HepG2 (cell line): ENCODE data around the gene ARHGEF7. TPM values are rescaled to one million over a fixed set of nuclear protein-coding genes. Genes with fewer than 3 reads are reported as not detected.

Source experiments
- polyA plus RNA-seq, 8 experiments: library from polyadenylated mRNA; depleted of rRNA in 3 of 8; stranded (reverse) in 7 of 8; unstranded in 1 of 8; fragments of >200 nt; fragmentation: Illumina TruSeq in 4 of 8; extraction: Trizol in 4 of 8; gene quantifications; 2 replicates each; pipeline versions ENCODE4 v1.2.1 to v1.2.3, GENCODE V29; 2011 to 2016; ENCODE audit warnings: low read depth in 4 of 8, missing spikeins in 1 of 8, mixed read lengths in 1 of 8; ENCODE audit not compliant: insufficient read depth in 1 of 8
- total RNA-seq, 5 experiments: library from RNA; depleted of rRNA; stranded (reverse); fragments of >200 nt; fragmentation: Illumina TruSeq; extraction: Trizol; gene quantifications; 2 replicates each; pipeline ENCODE4 v1.2.3, GENCODE V29; 2016; ENCODE audit warnings: low read depth in 1 of 5
- TF ChIP-seq, protein P1 (sequence below): sonication (generic); formaldehyde crosslinking; IDR thresholded peaks from 2 replicates; pipeline ENCODE4 v1.4.0; 2020; ENCODE audit warnings: missing genetic modification reagents
- TF ChIP-seq, protein P2 (sequence below): sonication (generic); formaldehyde crosslinking; IDR thresholded peaks from 2 replicates; pipeline ENCODE4 v1.5.0; 2020; ENCODE audit warnings: mild to moderate bottlenecking, low read depth, missing genetic modification reagents, borderline replicate concordance
- TF ChIP-seq, protein P3 (sequence below): IDR thresholded peaks from 2 replicates; pipeline ENCODE4 v1.6.1; 2016; ENCODE audit warnings: missing compliant biosample characterization, missing genetic modification reagents, borderline replicate concordance
- TF ChIP-seq, protein P4 (sequence below): sonication (generic); formaldehyde crosslinking; IDR thresholded peaks from 2 replicates; pipeline ENCODE4 v1.8.0; 2023; ENCODE audit warnings: mild to moderate bottlenecking, missing genetic modification reagents
- TF ChIP-seq, protein P5 (sequence below): sonication (generic); formaldehyde crosslinking; IDR thresholded peaks from 2 replicates; pipeline ENCODE4 v1.4.0; 2020; ENCODE audit warnings: missing genetic modification reagents, borderline replicate concordance

Gene ARHGEF7
- total and polyA plus RNA-seq, 2 of the 13 experiments (the other 11 are each of a cell fraction or from before 2014, with no cell fraction given), result 15.7 to 22.3 TPM

DNA sequence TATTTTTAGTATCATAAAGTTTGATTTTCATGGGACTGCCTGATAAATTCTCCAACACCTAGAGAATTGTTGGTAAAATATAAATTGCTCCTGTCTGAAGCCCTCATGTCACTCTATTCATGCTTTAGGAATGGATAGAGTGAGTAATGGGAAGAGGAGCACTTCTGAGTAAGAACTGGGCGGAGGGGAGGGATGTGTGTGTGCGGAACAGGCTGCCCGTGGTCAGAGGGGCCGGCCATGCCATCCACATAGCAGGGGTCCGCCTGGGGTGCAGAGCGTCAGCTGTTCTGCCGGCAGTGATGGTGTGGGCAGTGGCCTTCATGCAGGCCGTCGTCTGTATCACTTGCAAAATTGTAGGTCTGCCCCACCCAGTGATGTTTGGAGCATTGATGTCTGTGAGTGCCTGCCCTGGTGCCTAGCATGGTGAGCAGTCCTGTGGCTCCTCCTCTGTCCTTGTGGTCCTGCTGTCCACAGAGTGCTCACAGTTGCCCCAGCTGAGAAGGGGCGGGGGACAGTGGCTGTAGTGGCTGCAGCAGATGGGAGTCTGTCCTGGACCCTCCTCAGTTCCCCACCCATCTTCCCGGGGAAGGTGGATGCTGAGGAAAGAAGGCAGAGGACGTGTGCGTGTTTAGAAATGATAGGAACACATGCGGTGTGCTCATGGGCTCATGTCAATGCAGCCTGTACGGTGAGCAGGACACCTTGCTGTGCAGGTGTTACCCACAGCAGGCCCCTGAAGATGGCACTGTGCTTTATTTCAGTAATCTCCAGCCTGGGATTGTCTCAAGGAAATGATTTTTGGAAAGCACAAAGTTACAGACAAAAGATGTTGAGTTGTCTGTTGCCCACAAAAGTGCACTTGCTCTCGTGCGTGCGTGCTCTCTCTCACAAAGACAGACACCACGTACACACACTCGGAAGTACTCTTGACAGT lies 155.9 kb downstream of the ARHGEF7 start (continued):
- TF ChIP-seq, protein P1, sequence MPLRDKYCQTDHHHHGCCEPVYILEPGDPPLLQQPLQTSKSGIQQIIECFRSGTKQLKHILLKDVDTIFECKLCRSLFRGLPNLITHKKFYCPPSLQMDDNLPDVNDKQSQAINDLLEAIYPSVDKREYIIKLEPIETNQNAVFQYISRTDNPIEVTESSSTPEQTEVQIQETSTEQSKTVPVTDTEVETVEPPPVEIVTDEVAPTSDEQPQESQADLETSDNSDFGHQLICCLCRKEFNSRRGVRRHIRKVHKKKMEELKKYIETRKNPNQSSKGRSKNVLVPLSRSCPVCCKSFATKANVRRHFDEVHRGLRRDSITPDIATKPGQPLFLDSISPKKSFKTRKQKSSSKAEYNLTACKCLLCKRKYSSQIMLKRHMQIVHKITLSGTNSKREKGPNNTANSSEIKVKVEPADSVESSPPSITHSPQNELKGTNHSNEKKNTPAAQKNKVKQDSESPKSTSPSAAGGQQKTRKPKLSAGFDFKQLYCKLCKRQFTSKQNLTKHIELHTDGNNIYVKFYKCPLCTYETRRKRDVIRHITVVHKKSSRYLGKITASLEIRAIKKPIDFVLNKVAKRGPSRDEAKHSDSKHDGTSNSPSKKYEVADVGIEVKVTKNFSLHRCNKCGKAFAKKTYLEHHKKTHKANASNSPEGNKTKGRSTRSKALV (CRISPR knock-in tag), result no peak
- TF ChIP-seq, protein P2, sequence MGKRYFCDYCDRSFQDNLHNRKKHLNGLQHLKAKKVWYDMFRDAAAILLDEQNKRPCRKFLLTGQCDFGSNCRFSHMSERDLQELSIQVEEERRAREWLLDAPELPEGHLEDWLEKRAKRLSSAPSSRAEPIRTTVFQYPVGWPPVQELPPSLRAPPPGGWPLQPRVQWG, result no peak
- TF ChIP-seq, protein P3, sequence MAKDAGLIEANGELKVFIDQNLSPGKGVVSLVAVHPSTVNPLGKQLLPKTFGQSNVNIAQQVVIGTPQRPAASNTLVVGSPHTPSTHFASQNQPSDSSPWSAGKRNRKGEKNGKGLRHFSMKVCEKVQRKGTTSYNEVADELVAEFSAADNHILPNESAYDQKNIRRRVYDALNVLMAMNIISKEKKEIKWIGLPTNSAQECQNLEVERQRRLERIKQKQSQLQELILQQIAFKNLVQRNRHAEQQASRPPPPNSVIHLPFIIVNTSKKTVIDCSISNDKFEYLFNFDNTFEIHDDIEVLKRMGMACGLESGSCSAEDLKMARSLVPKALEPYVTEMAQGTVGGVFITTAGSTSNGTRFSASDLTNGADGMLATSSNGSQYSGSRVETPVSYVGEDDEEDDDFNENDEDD (CRISPR knock-in tag), result no peak
- TF ChIP-seq, protein P4, sequence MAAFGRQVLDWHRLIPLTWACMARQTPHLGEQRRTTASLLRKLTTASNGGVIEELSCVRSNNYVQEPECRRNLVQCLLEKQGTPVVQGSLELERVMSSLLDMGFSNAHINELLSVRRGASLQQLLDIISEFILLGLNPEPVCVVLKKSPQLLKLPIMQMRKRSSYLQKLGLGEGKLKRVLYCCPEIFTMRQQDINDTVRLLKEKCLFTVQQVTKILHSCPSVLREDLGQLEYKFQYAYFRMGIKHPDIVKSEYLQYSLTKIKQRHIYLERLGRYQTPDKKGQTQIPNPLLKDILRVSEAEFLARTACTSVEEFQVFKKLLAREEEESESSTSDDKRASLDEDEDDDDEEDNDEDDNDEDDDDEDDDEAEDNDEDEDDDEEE (CRISPR knock-in tag), result no peak
- TF ChIP-seq, protein P5, sequence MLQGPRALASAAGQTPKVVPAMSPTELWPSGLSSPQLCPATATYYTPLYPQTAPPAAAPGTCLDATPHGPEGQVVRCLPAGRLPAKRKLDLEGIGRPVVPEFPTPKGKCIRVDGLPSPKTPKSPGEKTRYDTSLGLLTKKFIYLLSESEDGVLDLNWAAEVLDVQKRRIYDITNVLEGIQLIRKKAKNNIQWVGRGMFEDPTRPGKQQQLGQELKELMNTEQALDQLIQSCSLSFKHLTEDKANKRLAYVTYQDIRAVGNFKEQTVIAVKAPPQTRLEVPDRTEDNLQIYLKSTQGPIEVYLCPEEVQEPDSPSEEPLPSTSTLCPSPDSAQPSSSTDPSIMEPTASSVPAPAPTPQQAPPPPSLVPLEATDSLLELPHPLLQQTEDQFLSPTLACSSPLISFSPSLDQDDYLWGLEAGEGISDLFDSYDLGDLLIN (CRISPR knock-in tag), result no peak
